Measurements from ENCODE around the gene LAS1L. TPM values are rescaled to one million over a fixed set of nuclear protein-coding genes. Genes with fewer than 3 reads are reported as not detected.

LAS1L gene
- total RNA-seq (2022; extraction: Qiagen RNA extraction; ENCODE audit: low read depth): 67.7 to 72.4 TPM (median 70.8 TPM) in 5 replicates

DNA sequence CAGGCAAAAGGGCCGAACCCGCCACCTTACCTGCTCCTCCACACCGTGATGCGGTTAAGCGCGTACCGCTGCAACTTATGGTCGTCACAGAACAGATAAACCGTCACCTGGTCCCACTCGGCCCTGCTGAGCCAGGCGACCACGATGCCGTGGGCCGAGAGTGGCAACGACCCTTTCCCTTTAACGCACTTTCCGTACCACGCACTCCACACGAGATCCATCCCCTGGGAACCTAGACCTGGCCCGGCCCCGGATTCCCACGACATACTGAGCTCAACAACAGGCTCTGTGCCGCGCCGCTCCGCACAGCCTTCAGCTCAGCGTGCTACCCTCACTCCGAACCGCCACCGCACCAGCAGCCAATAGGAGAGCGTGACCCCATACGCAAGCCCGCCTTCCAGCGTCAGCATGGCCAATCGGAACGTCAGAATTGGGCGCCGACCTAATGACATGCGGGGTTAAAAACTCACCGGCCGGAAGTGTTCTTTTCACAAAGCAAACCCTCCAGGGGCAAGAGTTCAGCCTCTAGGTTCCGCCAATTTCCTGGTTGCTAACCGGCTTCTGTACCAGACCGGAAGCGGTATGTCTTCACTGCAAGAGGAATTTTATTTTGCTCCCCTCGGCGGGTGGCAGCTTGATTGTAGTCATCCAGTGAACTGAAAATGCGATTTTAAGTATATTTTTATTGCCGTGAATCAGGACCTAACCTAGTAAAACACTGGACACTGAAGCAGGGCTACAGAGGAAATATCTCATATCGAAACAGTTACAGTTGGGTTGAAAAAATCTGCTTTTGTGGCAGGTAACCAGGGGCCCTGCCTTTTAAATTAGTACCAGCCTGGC lies at the start of gene LAS1L:
Gene LAS1L (minus strand): TSS at position 338 of the 843 bp plus-strand sequence. CDS start 72 bp downstream, at position 266.

Other genes starting within 250 kb of the LAS1L start
- 247 to 345 TPM (median 304 TPM) in 5 replicates for gene MSN, start 132.9 kb upstream of the LAS1L start, total RNA-seq (2022; extraction: Qiagen RNA extraction; ENCODE audit: low read depth)